ENCODE results near the gene PTPRG. TPM values are rescaled to one million over a fixed set of nuclear protein-coding genes. Genes with fewer than 3 reads are reported as not detected.

PTPRG gene
- total RNA-seq, 2 donors from 2014 or later, result 76.5 to 108 TPM

GRCh38 chr3:61846488-61846887 lies 285.1 kb downstream of the PTPRG start:
- Histone ChIP-seq H3K27me3 (ENCODE audit: control insufficient read depth, insufficient read depth, low read length, poor library complexity, severe bottlenecking) (no peaks in the 10 kb centered on the region), H3K9me3 (ENCODE audit: control insufficient read depth, low read length) (no peaks in the 10 kb centered on the region), H3K27ac (ENCODE audit: low read depth, low read length) (no peak overlapping the region), H3K9ac (ENCODE audit: extremely low read depth, low read length, poor library complexity, severe bottlenecking) (no peak overlapping the region), H3K4me1 (ENCODE audit: control insufficient read depth, insufficient read depth, low read length) (no peaks in the 10 kb centered on the region), H3K36me3 (ENCODE audit: control insufficient read depth, insufficient read depth, low read length) (no peaks in the 10 kb centered on the region), H3K4me3 (ENCODE audit: low read length) (no peak overlapping the region)
- Mint-ChIP-seq H3K36me3 (ENCODE audit: low read depth) (no peaks in the 10 kb centered on the region), H3K27me3 (ENCODE audit: insufficient read depth) (no peaks in the 10 kb centered on the region), H3K9me3 (no peaks in the 10 kb centered on the region), H3K27ac (no peak overlapping the region), H3K4me1 (peaks cover 34% of the 10 kb centered on the region), H3K4me3 (no peak overlapping the region)
- WGBS, 2 experiments (ENCODE audit: insufficient coverage in 1 of 2, insufficient read length in 1 of 2), result 91 to 100% methylated on average over 2 of the region's 2 CpGs
- no peak for TF ChIP-seq CTCF (conservative IDR thresholded peaks at IDR 0.05)
- DNase-seq, result peak; percentile 43

- Histone ChIP-seq H3K27ac (ENCODE audit: low read depth, low read length) (no peak overlapping the region), H3K27me3 (ENCODE audit: control insufficient read depth, insufficient read depth, low read length, poor library complexity, severe bottlenecking) (no peaks in the 10 kb centered on the region), H3K9ac (ENCODE audit: extremely low read depth, low read length, poor library complexity, severe bottlenecking) (no peak overlapping the region), H3K4me1 (ENCODE audit: control insufficient read depth, insufficient read depth, low read length) (no peaks in the 10 kb centered on the region), H3K4me3 (ENCODE audit: low read length) (no peak overlapping the region), H3K36me3 (ENCODE audit: control insufficient read depth, insufficient read depth, low read length) (no peaks in the 10 kb centered on the region), H3K9me3 (ENCODE audit: control insufficient read depth, low read length) (no peaks in the 10 kb centered on the region)
- Mint-ChIP-seq H3K4me3 (peak overlapping the region; percentile 14), H3K9me3 (no peaks in the 10 kb centered on the region), H3K36me3 (ENCODE audit: low read depth) (no peaks in the 10 kb centered on the region), H3K27ac (peak overlapping the region; percentile 83), H3K27me3 (ENCODE audit: insufficient read depth) (no peaks in the 10 kb centered on the region), H3K4me1 (peaks cover 39% of the 10 kb centered on the region)
- DNase-seq, result peak; percentile 74
- TF ChIP-seq CTCF (conservative IDR thresholded peaks at IDR 0.05), result no peak
- WGBS, 2 experiments (ENCODE audit: insufficient coverage in 1 of 2, insufficient read length in 1 of 2), result 50 to 73% methylated on average over 5 to 7 of the region's 7 CpGs
Measured at GRCh38 chr3:61847784-61848462, 286.6 kb downstream of the PTPRG start.

- 82 to 83% methylated on average over 2 to 3 of the region's 3 CpGs for WGBS, 2 experiments (ENCODE audit: insufficient coverage in 1 of 2, insufficient read length in 1 of 2)
- Mint-ChIP-seq H3K4me3 (no peak overlapping the region), H3K27ac (no peak overlapping the region), H3K4me1 (peaks cover 48% of the 10 kb centered on the region), H3K9me3 (no peaks in the 10 kb centered on the region), H3K27me3 (ENCODE audit: insufficient read depth) (no peaks in the 10 kb centered on the region), H3K36me3 (ENCODE audit: low read depth) (no peaks in the 10 kb centered on the region)
- H3K4me1 ChIP-seq (ENCODE audit: control insufficient read depth, insufficient read depth, low read length), result no peaks in the 10 kb centered on the region
- no peaks in the 10 kb centered on the region for H3K36me3 ChIP-seq (ENCODE audit: control insufficient read depth, insufficient read depth, low read length)
- H3K9me3 ChIP-seq (ENCODE audit: control insufficient read depth, low read length), result no peaks in the 10 kb centered on the region
- DNase-seq, result peak; percentile 20
- no peaks in the 10 kb centered on the region for H3K27me3 ChIP-seq (ENCODE audit: control insufficient read depth, insufficient read depth, low read length, poor library complexity, severe bottlenecking)
- no peak overlapping the region for H3K27ac ChIP-seq (ENCODE audit: low read depth, low read length)
- H3K9ac ChIP-seq (ENCODE audit: extremely low read depth, low read length, poor library complexity, severe bottlenecking), result no peak overlapping the region
- no peak for TF ChIP-seq CTCF (conservative IDR thresholded peaks at IDR 0.05)
- H3K4me3 ChIP-seq (ENCODE audit: low read length), result no peak overlapping the region
Measured at GRCh38 chr3:61848885-61849284, 287.5 kb downstream of the PTPRG start.
